ENCODE results near the gene GATAD2B.

DNA sequence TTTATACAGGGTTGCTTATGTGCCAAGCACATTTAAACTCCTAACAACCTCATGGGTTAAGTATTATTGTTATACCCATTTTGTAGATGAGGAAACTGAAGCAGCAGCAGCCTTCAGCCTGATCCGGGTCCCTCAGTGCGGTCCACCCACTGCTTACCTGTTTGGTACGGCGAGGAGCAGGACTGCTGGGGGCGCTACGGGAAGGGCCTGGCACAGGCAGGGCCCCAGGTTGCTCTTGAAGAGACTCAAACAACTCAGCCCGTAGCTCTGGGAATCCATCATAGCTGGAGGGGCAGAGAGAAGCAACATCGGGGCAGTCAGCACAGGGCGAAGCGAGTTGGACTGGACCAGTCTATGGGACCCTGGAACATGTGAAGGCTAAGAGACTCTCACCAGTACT is 14.6 kb upstream of the GATAD2B start:
- TF ChIP-seq, protein P1, sequence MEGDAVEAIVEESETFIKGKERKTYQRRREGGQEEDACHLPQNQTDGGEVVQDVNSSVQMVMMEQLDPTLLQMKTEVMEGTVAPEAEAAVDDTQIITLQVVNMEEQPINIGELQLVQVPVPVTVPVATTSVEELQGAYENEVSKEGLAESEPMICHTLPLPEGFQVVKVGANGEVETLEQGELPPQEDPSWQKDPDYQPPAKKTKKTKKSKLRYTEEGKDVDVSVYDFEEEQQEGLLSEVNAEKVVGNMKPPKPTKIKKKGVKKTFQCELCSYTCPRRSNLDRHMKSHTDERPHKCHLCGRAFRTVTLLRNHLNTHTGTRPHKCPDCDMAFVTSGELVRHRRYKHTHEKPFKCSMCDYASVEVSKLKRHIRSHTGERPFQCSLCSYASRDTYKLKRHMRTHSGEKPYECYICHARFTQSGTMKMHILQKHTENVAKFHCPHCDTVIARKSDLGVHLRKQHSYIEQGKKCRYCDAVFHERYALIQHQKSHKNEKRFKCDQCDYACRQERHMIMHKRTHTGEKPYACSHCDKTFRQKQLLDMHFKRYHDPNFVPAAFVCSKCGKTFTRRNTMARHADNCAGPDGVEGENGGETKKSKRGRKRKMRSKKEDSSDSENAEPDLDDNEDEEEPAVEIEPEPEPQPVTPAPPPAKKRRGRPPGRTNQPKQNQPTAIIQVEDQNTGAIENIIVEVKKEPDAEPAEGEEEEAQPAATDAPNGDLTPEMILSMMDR (IDR thresholded peaks at IDR 0.05) = no peak
- TF ChIP-seq POLR2AphosphoS5 (IDR thresholded peaks at IDR 0.05) = no peak

Data from stomach (tissue), 4 donors.